ENCODE measurements around the gene PIP5KL1.

PIP5KL1 gene

GRCh38 chr9:127920794-127921193 lies 9.8 kb downstream of the PIP5KL1 start:
- no peak for DNase-seq (ENCODE audit: low read depth)
- TF ChIP-seq, protein P1, sequence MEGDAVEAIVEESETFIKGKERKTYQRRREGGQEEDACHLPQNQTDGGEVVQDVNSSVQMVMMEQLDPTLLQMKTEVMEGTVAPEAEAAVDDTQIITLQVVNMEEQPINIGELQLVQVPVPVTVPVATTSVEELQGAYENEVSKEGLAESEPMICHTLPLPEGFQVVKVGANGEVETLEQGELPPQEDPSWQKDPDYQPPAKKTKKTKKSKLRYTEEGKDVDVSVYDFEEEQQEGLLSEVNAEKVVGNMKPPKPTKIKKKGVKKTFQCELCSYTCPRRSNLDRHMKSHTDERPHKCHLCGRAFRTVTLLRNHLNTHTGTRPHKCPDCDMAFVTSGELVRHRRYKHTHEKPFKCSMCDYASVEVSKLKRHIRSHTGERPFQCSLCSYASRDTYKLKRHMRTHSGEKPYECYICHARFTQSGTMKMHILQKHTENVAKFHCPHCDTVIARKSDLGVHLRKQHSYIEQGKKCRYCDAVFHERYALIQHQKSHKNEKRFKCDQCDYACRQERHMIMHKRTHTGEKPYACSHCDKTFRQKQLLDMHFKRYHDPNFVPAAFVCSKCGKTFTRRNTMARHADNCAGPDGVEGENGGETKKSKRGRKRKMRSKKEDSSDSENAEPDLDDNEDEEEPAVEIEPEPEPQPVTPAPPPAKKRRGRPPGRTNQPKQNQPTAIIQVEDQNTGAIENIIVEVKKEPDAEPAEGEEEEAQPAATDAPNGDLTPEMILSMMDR (IDR thresholded peaks at IDR 0.05; ENCODE audit: insufficient read depth, low read depth, low read length, missing control alignments) = no peak
- H3K4me3 ChIP-seq (ENCODE audit: low read depth, low read length) = no peak overlapping the region

GRCh38 chr9:127919253-127919815 lies 11.2 kb downstream of the PIP5KL1 start:
- no peak overlapping the region for H3K4me3 ChIP-seq (ENCODE audit: low read depth, low read length)
- no peak for DNase-seq (ENCODE audit: low read depth)
- TF ChIP-seq, protein P1 (IDR thresholded peaks at IDR 0.05; ENCODE audit: insufficient read depth, low read depth, low read length, missing control alignments) = no peak

DNA sequence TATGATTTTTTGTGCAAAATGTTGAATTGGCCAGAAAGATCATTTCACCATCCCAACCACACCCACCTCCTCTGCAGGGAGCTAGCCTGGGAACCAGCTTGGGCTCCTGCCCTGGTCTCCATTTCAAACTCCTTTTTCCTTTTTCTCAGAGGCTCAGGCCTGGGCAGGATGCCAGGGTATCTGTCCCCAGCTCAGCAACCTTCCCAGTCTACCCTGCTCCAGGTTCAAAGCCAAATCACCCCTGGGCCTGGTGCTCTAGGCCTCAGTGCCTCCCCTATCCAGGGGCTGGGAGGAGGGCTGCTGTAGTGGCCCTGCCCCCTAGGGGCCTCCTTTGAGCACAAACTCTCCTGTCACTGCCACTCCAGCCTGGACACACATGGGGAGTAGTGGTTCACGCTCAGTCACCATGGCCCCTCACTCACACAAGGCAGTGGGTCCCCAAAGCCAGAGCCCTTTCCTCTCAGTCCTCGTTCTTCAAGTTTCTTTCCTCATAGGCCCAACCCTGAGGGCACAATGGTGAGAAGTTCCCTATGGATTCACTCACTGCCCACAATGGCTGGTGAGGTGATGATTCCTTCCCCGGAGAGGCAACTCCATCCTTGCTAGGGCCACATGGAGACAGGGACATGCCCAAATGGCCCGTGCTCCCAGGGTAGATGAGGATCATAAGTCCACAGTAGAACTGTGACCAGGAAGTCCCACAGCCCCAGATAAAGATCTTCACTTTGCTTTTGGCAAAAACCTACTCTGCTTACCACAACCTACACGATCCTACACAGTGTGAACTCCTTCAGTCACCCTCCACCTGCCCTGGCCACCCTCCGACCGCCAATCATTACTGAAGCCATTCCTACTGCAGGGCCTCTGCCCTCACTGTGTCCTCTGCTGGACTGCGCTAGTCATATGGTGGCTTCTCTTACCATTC lies 12.1 kb downstream of the PIP5KL1 start:
- DNase-seq (ENCODE audit: low read depth) = peak; percentile 39
- H3K4me3 ChIP-seq (ENCODE audit: low read depth, low read length) = no peak overlapping the region
- TF ChIP-seq, protein P1 (IDR thresholded peaks at IDR 0.05; ENCODE audit: insufficient read depth, low read depth, low read length, missing control alignments) = peak; percentile 13

DNA sequence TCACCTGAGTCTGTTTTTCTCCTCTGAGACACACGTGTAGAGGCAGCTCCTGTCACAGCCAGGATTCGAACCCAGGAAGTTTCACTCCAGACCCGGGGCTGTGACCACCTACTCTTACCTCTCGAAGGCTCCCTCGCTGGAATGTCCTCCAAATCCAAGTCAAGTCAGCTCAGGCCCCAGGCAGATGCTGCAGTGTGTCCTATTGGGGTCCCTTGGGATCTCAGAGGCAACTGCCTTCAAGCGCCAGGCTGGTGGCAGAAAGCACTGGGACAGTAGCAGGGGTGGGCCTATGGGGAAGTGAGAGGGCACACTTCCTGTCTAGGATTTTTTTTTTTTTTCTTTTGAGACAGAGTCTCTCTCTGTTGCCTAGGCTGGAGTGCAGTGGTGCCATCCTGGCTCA lies 13.0 kb downstream of the PIP5KL1 start:
- peak overlapping the region; percentile 59 for H3K4me3 ChIP-seq (ENCODE audit: low read depth, low read length)
- TF ChIP-seq, protein P1 (IDR thresholded peaks at IDR 0.05; ENCODE audit: insufficient read depth, low read depth, low read length, missing control alignments) = no peak
- DNase-seq (ENCODE audit: low read depth) = peak; percentile 80

GRCh38 chr9:127916720-127917581 lies 13.6 kb downstream of the PIP5KL1 start, which contains the start of gene ST6GALNAC4:
ST6GALNAC4 (minus strand) TSS chr9:127917041; CDS start chr9:127916419, 622 bp downstream.
- TF ChIP-seq, protein P1 (IDR thresholded peaks at IDR 0.05; ENCODE audit: insufficient read depth, low read depth, low read length, missing control alignments) = no peak
- peak within 1 kb of the TSS; percentile 75 for H3K4me3 ChIP-seq (ENCODE audit: low read depth, low read length)
- peak; percentile 97 for DNase-seq (ENCODE audit: low read depth)
